ENCODE results near the gene DCUN1D3. TPM values are rescaled to one million over a fixed set of nuclear protein-coding genes. Genes with fewer than 3 reads are reported as not detected.
A peak's percentile ranks its signal among the peaks of the same experiment; 100 is the strongest.

DCUN1D3 gene
- total and polyA plus RNA-seq, 7 donors, result 3.0 to 21.6 (median 10.8) TPM

GRCh38 chr16:20920799-20921198 lies 20.6 kb upstream of the DCUN1D3 start:
- no peak for DNase-seq
- 97 to 99% methylated on average over 2 of the region's 2 CpGs for WGBS, 2 donors
- Histone ChIP-seq H3K27ac (no peak overlapping the region), H3K36me3 (peaks cover 0 to 29% (median 1%) of the 10 kb centered on the region in 4 donors), H3K9me3 (no peaks in the 10 kb centered on the region), H3K27me3 (no peaks in the 10 kb centered on the region), H3K4me1 (peaks cover 0 to 7% (median 0%) of the 10 kb centered on the region in 4 donors), H3K4me3 (no peak overlapping the region)
- intact Hi-C loops (cut with DNase I), result no loop called here
- no peak for TF ChIP-seq POLR2AphosphoS5 (IDR thresholded peaks at IDR 0.05)
- no peak for TF ChIP-seq EP300 (IDR thresholded peaks at IDR 0.05)
- TF ChIP-seq POLR2A (IDR thresholded peaks at IDR 0.05), result no peak
- no peak for TF ChIP-seq CTCF (IDR thresholded peaks at IDR 0.05)

- DNase-seq, result no peak
- no peaks in the 10 kb centered on the region for H3K27me3 ChIP-seq
- no peak overlapping the region for H3K4me3 ChIP-seq
- H3K4me1 ChIP-seq, result peaks cover 0 to 7% (median 0%) of the 10 kb centered on the region in 4 donors
- WGBS, 2 donors, result 95% methylated on average over 5 of the region's 5 CpGs
- H3K36me3 ChIP-seq, result peaks cover 0 to 23% (median 1%) of the 10 kb centered on the region in 4 donors
- TF ChIP-seq EP300 (IDR thresholded peaks at IDR 0.05), result no peak
- intact Hi-C loops (cut with DNase I), result no loop called here
- no peaks in the 10 kb centered on the region for H3K9me3 ChIP-seq
- no peak overlapping the region for H3K27ac ChIP-seq
These were observed 19.9 kb upstream of the DCUN1D3 start for GRCh38 chr16:20920091-20920490.

DNA sequence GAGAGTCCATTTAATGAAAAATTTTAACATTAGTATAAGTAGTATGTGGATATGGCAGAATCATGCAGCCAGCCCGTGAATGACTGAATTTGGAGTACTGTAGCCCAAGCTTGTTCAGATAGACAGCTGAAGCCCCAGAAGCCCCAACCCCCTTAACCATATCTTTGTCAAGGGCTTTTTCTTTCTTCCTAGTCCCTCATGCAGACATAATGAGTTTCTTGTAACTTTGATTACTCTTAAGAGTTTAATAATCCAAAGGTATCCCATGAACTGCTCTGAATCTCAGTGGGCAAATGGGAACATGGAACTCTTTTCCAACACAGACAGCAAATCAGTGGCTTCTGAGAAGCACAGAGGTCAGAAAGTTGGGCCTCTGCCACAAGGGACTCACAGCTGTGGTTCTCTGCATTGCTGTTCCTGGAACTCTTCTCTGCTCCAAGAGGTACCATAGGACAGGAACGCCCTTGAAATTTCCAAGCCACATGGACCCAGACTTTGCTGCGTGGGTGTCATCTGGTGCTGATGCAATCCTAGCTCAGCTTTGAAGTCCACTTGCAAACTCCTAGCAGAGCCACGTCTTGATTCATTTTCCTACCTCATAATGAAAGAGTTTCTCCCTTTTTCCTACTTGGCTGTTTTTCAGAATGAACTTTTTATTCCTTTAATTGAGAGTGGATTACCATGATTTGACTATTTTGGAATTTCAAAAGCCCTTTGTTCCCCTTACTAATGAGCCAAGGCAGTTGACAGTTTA lies 18.5 kb upstream of the DCUN1D3 start:
- DNase-seq, result peak; percentile 77
- TF ChIP-seq EP300 (IDR thresholded peaks at IDR 0.05) (no peak), POLR2A (IDR thresholded peaks at IDR 0.05) (no peak), POLR2AphosphoS5 (IDR thresholded peaks at IDR 0.05) (peak in 1 of 4 donors; percentile 11), CTCF (IDR thresholded peaks at IDR 0.05) (no peak)
- intact Hi-C loops (cut with DNase I), result loop anchor here (10.0 kb wide), 1 partner anchor 166 kb away; no protein-coding TSS in a partner anchor
- Histone ChIP-seq H3K36me3 (peaks cover 0 to 9% (median 1%) of the 10 kb centered on the region in 4 donors), H3K4me1 (peaks cover 0 to 8% (median 4%) of the 10 kb centered on the region in 4 donors), H3K27ac (no peak overlapping the region), H3K9me3 (no peaks in the 10 kb centered on the region), H3K4me3 (no peak overlapping the region), H3K27me3 (no peaks in the 10 kb centered on the region)
- 74 to 77% methylated on average over 4 of the region's 4 CpGs for WGBS, 2 donors

GRCh38 chr16:20916942-20917341 lies 16.8 kb upstream of the DCUN1D3 start:
- TF ChIP-seq EP300 (IDR thresholded peaks at IDR 0.05) (no peak), CTCF (IDR thresholded peaks at IDR 0.05) (no peak)
- DNase-seq, result no peak
- H3K27me3 ChIP-seq, result no peaks in the 10 kb centered on the region
- no peaks in the 10 kb centered on the region for H3K36me3 ChIP-seq
- WGBS, 2 donors, result 74 to 96% methylated on average over 4 of the region's 4 CpGs
- peaks cover 0 to 16% (median 11%) of the 10 kb centered on the region in 4 donors for H3K4me1 ChIP-seq
- intact Hi-C loops (cut with DNase I), result loop anchor here (10.0 kb wide), 1 partner anchor 168 kb away; no protein-coding TSS in a partner anchor
- H3K9me3 ChIP-seq, result no peaks in the 10 kb centered on the region
- no peak overlapping the region for H3K27ac ChIP-seq
- H3K4me3 ChIP-seq, result no peak overlapping the region

DNA sequence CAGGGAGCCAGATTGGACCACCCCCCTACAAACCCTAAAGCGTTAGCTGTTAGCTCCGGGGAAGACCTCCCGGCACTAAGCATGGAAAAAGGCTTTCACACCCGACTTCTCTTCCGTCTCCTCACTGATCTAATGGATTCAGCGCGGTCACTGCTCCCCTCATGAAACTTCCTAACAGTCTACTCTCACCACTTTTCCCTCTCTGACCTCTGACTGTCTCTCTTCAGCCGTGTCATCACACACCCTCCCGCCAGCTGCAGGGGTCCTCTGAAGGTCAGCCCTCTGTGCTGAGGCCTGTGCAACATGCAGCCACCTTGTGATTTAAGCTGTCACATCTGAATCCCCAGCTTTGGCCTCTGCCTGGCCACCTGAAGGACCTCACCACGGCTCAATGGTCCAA lies 16.1 kb upstream of the DCUN1D3 start:
- intact Hi-C loops (cut with DNase I), result loop anchor here (10.0 kb wide), 1 partner anchor 169 kb away; no protein-coding TSS in a partner anchor
- no peak for DNase-seq
- H3K4me3 ChIP-seq, result no peak overlapping the region
- TF ChIP-seq EP300 (IDR thresholded peaks at IDR 0.05), result no peak
- TF ChIP-seq POLR2A (IDR thresholded peaks at IDR 0.05), result no peak
- TF ChIP-seq POLR2AphosphoS5 (IDR thresholded peaks at IDR 0.05), result no peak
- no peak for TF ChIP-seq CTCF (IDR thresholded peaks at IDR 0.05)
- H3K36me3 ChIP-seq, result no peaks in the 10 kb centered on the region
- no peaks in the 10 kb centered on the region for H3K9me3 ChIP-seq
- H3K4me1 ChIP-seq, result peaks cover 0 to 22% (median 11%) of the 10 kb centered on the region in 4 donors
- no peak overlapping the region for H3K27ac ChIP-seq
- H3K27me3 ChIP-seq, result no peaks in the 10 kb centered on the region
- WGBS, 2 donors, result 95 to 96% methylated on average over 10 of the region's 10 CpGs
